H1 (cell line): ENCODE measurements around the gene MPHOSPH8. TPM values are rescaled to one million over a fixed set of nuclear protein-coding genes. Genes with fewer than 3 reads are reported as not detected.

Experiments
- CTCF ChIA-PET: fragments of 300-600 bp; sonication (Branson Sonifier 250); formaldehyde crosslinking; loops from one replicate; lab custom pipeline; 2021; ENCODE audit not compliant: partially characterized antibody; lab: Charles Lee
- POLR2A ChIA-PET: fragments of 300-600 bp; sonication (Branson Sonifier 250); formaldehyde crosslinking; loops from one replicate; lab custom pipeline; 2021; ENCODE audit warnings: inconsistent platforms; ENCODE audit not compliant: partially characterized antibody; lab: Charles Lee
- DNase-seq, 2 experiments: peaks; one replicate each; pipeline versions ENCODE4 v3.0.0 to v3.0.0-alpha.2; 2010 to 2022; ENCODE audit warnings: low spot score in 2 of 2, low read depth in 1 of 2, mixed read lengths in 1 of 2
- FAIRE-seq: peaks from 2 replicates; lab custom pipeline; 2011; peaks lifted over from hg19 to GRCh38; lab: Jason Lieb, UNC
- H2AFZ ChIP-seq: 2 replicates; pipeline ENCODE4 v1.8.1; 2012; ENCODE audit warnings: low read length, inconsistent platforms
- H2AK5ac ChIP-seq: 2 replicates; pipeline ENCODE4 v1.6.1; 2013; ENCODE audit warnings: low read depth, low read length
- H2BK120ac ChIP-seq: replicated peaks from 2 replicates; pipeline ENCODE3; 2013; ENCODE audit warnings: low read depth, low read length, inconsistent platforms
- H2BK12ac ChIP-seq: 2 replicates; pipeline ENCODE4 v1.6.1; 2013; ENCODE audit warnings: low read depth, low read length
- H2BK15ac ChIP-seq: 2 replicates; pipeline ENCODE4 v1.6.1; 2013; ENCODE audit warnings: low read length
- H2BK20ac ChIP-seq: 2 replicates; pipeline ENCODE4 v1.6.1; 2013; ENCODE audit warnings: low read length
- H2BK5ac ChIP-seq: 2 replicates; pipeline ENCODE4 v1.6.1; 2013; ENCODE audit warnings: low read depth, low read length
- H3K14ac ChIP-seq: 2 replicates; pipeline ENCODE4 v1.6.1; 2013; ENCODE audit warnings: inconsistent platforms; ENCODE audit not compliant: insufficient read length
- H3K18ac ChIP-seq: 2 replicates; pipeline ENCODE4 v1.6.1; 2013; ENCODE audit warnings: low read length; ENCODE audit errors: extremely low read depth
- H3K23ac ChIP-seq: 2 replicates; pipeline ENCODE4 v1.6.1; 2013; ENCODE audit warnings: inconsistent platforms; ENCODE audit not compliant: insufficient read length
- H3K23me2 ChIP-seq: 2 replicates; pipeline ENCODE4 v1.6.1; 2013; ENCODE audit warnings: low read depth, low read length
- H3K27ac ChIP-seq: 2 replicates; pipeline ENCODE4 v1.6.1; 2011; ENCODE audit warnings: low read depth, low read length, inconsistent platforms
- H3K27me3 ChIP-seq, 4 experiments: replicated peaks in 1 of 4; 1 replicate in 1 of 4; 2 replicates in 3 of 4; pipeline versions ENCODE4 v1.6.1 to v1.8.1; 2011 to 2013; ENCODE audit warnings: low read length in 3 of 4, mild to moderate bottlenecking in 3 of 4, inconsistent platforms in 2 of 4, mixed read lengths in 2 of 4, moderate library complexity in 1 of 4; ENCODE audit not compliant: control insufficient read depth in 3 of 4, insufficient read depth in 3 of 4; ENCODE audit errors: extremely low read depth in 1 of 4
- H3K36me3 ChIP-seq, 4 experiments: 2 replicates each; pipeline versions ENCODE4 v1.6.1 to v1.8.1; 2011 to 2013; ENCODE audit warnings: mild to moderate bottlenecking in 4 of 4, low read length in 3 of 4, moderate library complexity in 2 of 4, control low read depth in 1 of 4, inconsistent platforms in 1 of 4; ENCODE audit not compliant: insufficient read depth in 4 of 4, control insufficient read depth in 2 of 4
- H3K4ac ChIP-seq: replicated peaks from 2 replicates; pipeline ENCODE3; 2013; ENCODE audit warnings: low read length, low read depth, mixed read lengths, inconsistent platforms; ENCODE audit not compliant: insufficient read length
- H3K4me1 ChIP-seq, 4 experiments: replicated peaks in 1 of 4; 1 replicate in 1 of 4; 2 replicates in 3 of 4; pipeline versions ENCODE4 v1.6.1 to v1.8.1; 2011 to 2013; ENCODE audit warnings: low read length in 3 of 4, inconsistent platforms in 2 of 4, mixed read lengths in 1 of 4; ENCODE audit not compliant: insufficient read depth in 4 of 4, control insufficient read depth in 3 of 4
- H3K4me2 ChIP-seq, 2 experiments: 2 replicates each; pipeline versions ENCODE4 v1.6.1 to v1.8.1; 2011 to 2013; ENCODE audit warnings: low read depth in 2 of 2, low read length in 2 of 2, control low read depth in 1 of 2, inconsistent platforms in 1 of 2, mild to moderate bottlenecking in 1 of 2; ENCODE audit not compliant: insufficient read depth in 1 of 2
- H3K4me3 ChIP-seq, 4 experiments: fragments of 200-600, 300-600 bp in 1 of 4; sonication (generic), shearing (Covaris generic), sonication (Bioruptor Twin) in 1 of 4; 2 replicates each; pipeline versions ENCODE4 v1.5.1 to v1.8.1; 2011 to 2016; ENCODE audit warnings: low read length in 4 of 4, low read depth in 3 of 4, control low read depth in 2 of 4, inconsistent platforms in 2 of 4, mild to moderate bottlenecking in 2 of 4, mixed read lengths in 1 of 4, moderate library complexity in 1 of 4; ENCODE audit not compliant: insufficient read depth in 2 of 4; ENCODE audit errors: extremely low read depth in 1 of 4
- H3K56ac ChIP-seq: replicated peaks from 2 replicates; pipeline ENCODE3; 2013; ENCODE audit warnings: low read depth, mild to moderate bottlenecking, mixed read lengths, low read length, inconsistent platforms; ENCODE audit not compliant: insufficient read length
- H3K79me1 ChIP-seq: 2 replicates; pipeline ENCODE4 v1.6.1; 2013; ENCODE audit warnings: low read depth, low read length, control low read depth
- H3K79me2 ChIP-seq, 2 experiments: 2 replicates each; pipeline versions ENCODE4 v1.6.1 to v1.8.1; 2012 to 2013; ENCODE audit warnings: low read length in 2 of 2, mild to moderate bottlenecking in 2 of 2, inconsistent platforms in 1 of 2; ENCODE audit not compliant: insufficient read depth in 2 of 2, control insufficient read depth in 1 of 2
- H3K9ac ChIP-seq, 4 experiments: replicated peaks in 1 of 4; 1 replicate in 1 of 4; 2 replicates in 3 of 4; pipeline versions ENCODE4 v1.6.1 to v1.8.1; 2011 to 2013; ENCODE audit warnings: low read depth in 3 of 4, low read length in 3 of 4, control low read depth in 2 of 4, mild to moderate bottlenecking in 2 of 4, moderate library complexity in 2 of 4, inconsistent platforms in 1 of 4; ENCODE audit errors: extremely low read depth in 1 of 4
- H3K9me3 ChIP-seq, 2 experiments: 2 replicates each; pipeline versions ENCODE4 v1.6.1 to v1.8.1; 2012 to 2013; ENCODE audit warnings: mild to moderate bottlenecking in 2 of 2, moderate library complexity in 2 of 2, control low read depth in 1 of 2, inconsistent platforms in 1 of 2, low read depth in 1 of 2, low read length in 1 of 2, mixed read lengths in 1 of 2; ENCODE audit not compliant: insufficient read depth in 2 of 2
- H4K20me1 ChIP-seq, 2 experiments: replicated peaks in 1 of 2; 2 replicates each; pipeline versions ENCODE3 to v1.8.1; 2011 to 2013; ENCODE audit warnings: inconsistent platforms in 2 of 2, low read length in 2 of 2, mild to moderate bottlenecking in 1 of 2; ENCODE audit not compliant: insufficient read depth in 2 of 2, control insufficient read depth in 1 of 2
- H4K5ac ChIP-seq: 2 replicates; pipeline ENCODE4 v1.6.1; 2013; ENCODE audit warnings: low read length, low read depth, mixed read lengths, inconsistent platforms; ENCODE audit not compliant: insufficient read length
- H4K8ac ChIP-seq: 2 replicates; pipeline ENCODE4 v1.8.0; 2013; ENCODE audit warnings: mild to moderate bottlenecking, moderate library complexity, low read length, inconsistent platforms; ENCODE audit not compliant: insufficient read depth; ENCODE audit errors: extremely low read depth
- H4K91ac ChIP-seq: replicated peaks from 2 replicates; pipeline ENCODE3; 2013; ENCODE audit warnings: low read length, mixed read lengths, inconsistent platforms; ENCODE audit not compliant: insufficient read length
- EP300 ChIP-seq, 2 experiments: IDR thresholded peaks; 1 replicate in 1 of 2; 2 replicates in 1 of 2; pipeline ENCODE4 v1.6.1; 2011 to 2012; ENCODE audit warnings: low read depth in 2 of 2, low read length in 2 of 2, mild to moderate bottlenecking in 2 of 2, borderline replicate concordance in 1 of 2, inconsistent platforms in 1 of 2, moderate library complexity in 1 of 2
- FOSL1 ChIP-seq: IDR thresholded peaks from 2 replicates; pipeline ENCODE4 v1.6.1; 2011; ENCODE audit warnings: mild to moderate bottlenecking, low read depth, low read length, moderate library complexity; ENCODE audit not compliant: insufficient read depth
- KDM4A ChIP-seq: IDR thresholded peaks from one replicate; pipeline ENCODE4 v1.7.1; 2012; ENCODE audit warnings: low read depth, mild to moderate bottlenecking, moderate library complexity, low read length, inconsistent platforms; ENCODE audit not compliant: severe bottlenecking
- POLR2AphosphoS5 ChIP-seq: IDR thresholded peaks from 2 replicates; pipeline ENCODE4 v1.6.1; 2011; ENCODE audit warnings: low read depth, low read length
- SIN3A ChIP-seq, 2 experiments: IDR thresholded peaks in 1 of 2; conservative IDR thresholded peaks in 1 of 2; 2 replicates each; pipeline ENCODE4 v1.6.1; 2011 to 2012; ENCODE audit warnings: low read length in 2 of 2, improper control_type of control experiment in 1 of 2, low read depth in 1 of 2, mild to moderate bottlenecking in 1 of 2
- SIX5 ChIP-seq: IDR thresholded peaks from 2 replicates; pipeline ENCODE4 v1.6.1; 2011; ENCODE audit warnings: mild to moderate bottlenecking, low read depth, low read length
- SP2 ChIP-seq: IDR thresholded peaks from 2 replicates; pipeline ENCODE4 v1.6.1; 2012; ENCODE audit warnings: mild to moderate bottlenecking, low read length, inconsistent platforms
- TAF1 ChIP-seq: IDR thresholded peaks from 2 replicates; pipeline ENCODE4 v1.6.1; 2011; ENCODE audit warnings: mild to moderate bottlenecking, low read depth, low read length
- TCF12 ChIP-seq: IDR thresholded peaks from 2 replicates; pipeline ENCODE4 v1.6.1; 2011; ENCODE audit warnings: low read depth, mild to moderate bottlenecking, low read length
- WGBS, 2 experiments: shearing (Covaris generic) in 1 of 2; methylation state at CpG; one replicate each; pipeline versions ENCODE4 v1.1.6 to v1.1.7; 2013 to 2015; ENCODE audit warnings: low lambda C conversion rate in 2 of 2, mixed read lengths in 2 of 2, inconsistent platforms in 1 of 2, low coverage in 1 of 2, missing lambda C conversion rate in 1 of 2; ENCODE audit not compliant: insufficient replicate concordance in 2 of 2, insufficient coverage in 1 of 2, insufficient read length in 1 of 2; ENCODE audit errors: extremely low coverage in 1 of 2, missing lambda C conversion rate in 1 of 2; 5-methylcytosine and 5-hydroxymethylcytosine counted together
- polyA plus RNA-seq, 7 experiments: library from polyadenylated mRNA; depleted of rRNA in 3 of 7; stranded (reverse) in 5 of 7; unstranded in 2 of 7; fragments of >200 nt in 5 of 7; fragments of 200-250 nt in 2 of 7; gene quantifications; 1 replicate in 5 of 7; 2 replicates in 1 of 7; 4 replicates in 1 of 7; pipeline versions ENCODE4 v1.2.1 to v1.2.3, GENCODE V29; 2011 to 2013; ENCODE audit warnings: missing spikeins in 2 of 7, mixed read lengths in 2 of 7
- total RNA-seq: library from RNA; stranded (reverse); fragmentation: NEBNext Ultra II Directional; extraction: Animal tissue kit (Norgen Biotek cat#: 25700); gene quantifications from 2 replicates; pipeline ENCODE4 v1.2.1, GENCODE V29; 2021

The MPHOSPH8 gene
- total and polyA plus RNA-seq, 2 of the 8 experiments (the other 6 are each of a cell fraction or from before 2014, with no cell fraction given): 8.3 to 20.5 TPM

- H3K79me2 ChIP-seq: peaks cover 0 to 37% of the 10 kb centered on the region in 2 experiments; a peak in 2 of 4 replicates
- H3K56ac ChIP-seq: peak overlapping the region; percentile 46
- H3K4ac ChIP-seq: no peak overlapping the region
- FAIRE-seq (no peak), DNase-seq (no peak)
- no peak overlapping the region; the same call in 1 of the 2 replicates for H4K8ac ChIP-seq
- no peak overlapping the region for H2BK120ac ChIP-seq
- POLR2A ChIA-PET: interaction anchor here (0.5 to 2.4 kb wide), 5 partner anchors 8 to 130 kb away, joined by 3 to 8 read pairs (median 3); no protein-coding TSS in a partner anchor
- H3K27ac ChIP-seq: no peak overlapping the region
- 0 out of 4 replicates have a peak, but pooled peaks cover 0 to 4% of the 10 kb centered on the region in 2 experiments for H3K9me3 ChIP-seq
- H3K36me3 ChIP-seq: no peaks in the 10 kb centered on the region; a peak in 3 of 8 replicates
- H2BK15ac ChIP-seq: no peak overlapping the region
- peak overlapping the region; percentile 88 to 96 for H3K4me2 ChIP-seq
- H3K79me1 ChIP-seq: no peaks in the 10 kb centered on the region; the same call in 1 of the 2 replicates
- H4K20me1 ChIP-seq: peaks cover 0 to 3% of the 10 kb centered on the region in 2 experiments
- H3K4me1 ChIP-seq: peaks cover 0 to 2% (median 0%) of the 10 kb centered on the region in 4 experiments; a peak in 3 of 7 replicates
- WGBS, 2 experiments: 26% methylated on average over 17 of the region's 25 CpGs; no CpG with 5 or more reads in 1 of the 2 experiments
- peak overlapping the region in 2 of 4 experiments; percentile 13 to 23; a peak in 1 of 7 replicates for H3K9ac ChIP-seq
- H4K91ac ChIP-seq: no peak overlapping the region
- H2AK5ac ChIP-seq: no peak overlapping the region
- no peaks in the 10 kb centered on the region for H3K27me3 ChIP-seq
- no peak overlapping the region for H4K5ac ChIP-seq
- no peak overlapping the region for H2BK12ac ChIP-seq
- H3K23ac ChIP-seq: no peak overlapping the region
- no peak overlapping the region for H2BK5ac ChIP-seq
- no peak overlapping the region for H3K14ac ChIP-seq
- H3K4me3 ChIP-seq: peak overlapping the region; percentile 80 to 93 (median 84)
- peak overlapping the region; percentile 56; the same call in 1 of the 2 replicates for H3K18ac ChIP-seq
- TF ChIP-seq SIX5 (no peak), FOSL1 (no peak), KDM4A (peak; percentile 0), SP2 (no peak), EP300 (IDR thresholded peaks at IDR 0.05; ENCODE audit: borderline replicate concordance in 1 of 2, low read depth in 2 of 2, low read length in 2 of 2) (no peak), TCF12 (no peak), SIN3A (conservative IDR thresholded peaks at IDR 0.05 in 1 of 2, IDR thresholded peaks at IDR 0.05 in 1 of 2; ENCODE audit: low read depth in 1 of 2, low read length in 2 of 2) (0 out of 4 replicates have a peak, but pooled peaks of 1 of the 2 experiments have one; percentile 11), POLR2AphosphoS5 (no peak), TAF1 (0 out of 2 replicates have a peak, but pooled peaks have one; percentile 16)
- TF ChIP-seq, all 59 proteins: peak for 3
- Histone ChIP-seq H3K23me2 (peaks cover 10% of the 10 kb centered on the region), H2AFZ (0 out of 2 replicates have a peak overlapping the region, but pooled peaks have one; percentile 23), H2BK20ac (no peak overlapping the region)
- CTCF ChIA-PET: interaction anchor here (0.7 to 1.1 kb wide), 2 partner anchors 23 kb away, joined by 3 read pairs; no protein-coding TSS in a partner anchor
Measured at GRCh38 chr13:19632915-19633478, 462 bp upstream of the MPHOSPH8 start.
